H1 (cell line): ENCODE measurements around the gene FXN.

Experiments
- CEBPB ChIP-seq: IDR thresholded peaks from 2 replicates; pipeline ENCODE4 v1.6.1; 2012; ENCODE audit warnings: low read depth, low read length
- RFX5 ChIP-seq: IDR thresholded peaks from 2 replicates; pipeline ENCODE4 v1.6.1; 2011; ENCODE audit warnings: low read depth, low read length, improper control_type of control experiment, borderline replicate concordance
- SP1 ChIP-seq: IDR thresholded peaks from 2 replicates; pipeline ENCODE4 v1.6.1; 2011; ENCODE audit warnings: low read depth, low read length
- SP4 ChIP-seq: IDR thresholded peaks from 2 replicates; pipeline ENCODE4 v1.6.1; 2012; ENCODE audit warnings: low read length, inconsistent platforms
- TF ChIP-seq, protein P1 (sequence below): IDR thresholded peaks from 2 replicates; pipeline ENCODE4 v1.6.1; 2012; ENCODE audit warnings: inconsistent platforms

DNA sequence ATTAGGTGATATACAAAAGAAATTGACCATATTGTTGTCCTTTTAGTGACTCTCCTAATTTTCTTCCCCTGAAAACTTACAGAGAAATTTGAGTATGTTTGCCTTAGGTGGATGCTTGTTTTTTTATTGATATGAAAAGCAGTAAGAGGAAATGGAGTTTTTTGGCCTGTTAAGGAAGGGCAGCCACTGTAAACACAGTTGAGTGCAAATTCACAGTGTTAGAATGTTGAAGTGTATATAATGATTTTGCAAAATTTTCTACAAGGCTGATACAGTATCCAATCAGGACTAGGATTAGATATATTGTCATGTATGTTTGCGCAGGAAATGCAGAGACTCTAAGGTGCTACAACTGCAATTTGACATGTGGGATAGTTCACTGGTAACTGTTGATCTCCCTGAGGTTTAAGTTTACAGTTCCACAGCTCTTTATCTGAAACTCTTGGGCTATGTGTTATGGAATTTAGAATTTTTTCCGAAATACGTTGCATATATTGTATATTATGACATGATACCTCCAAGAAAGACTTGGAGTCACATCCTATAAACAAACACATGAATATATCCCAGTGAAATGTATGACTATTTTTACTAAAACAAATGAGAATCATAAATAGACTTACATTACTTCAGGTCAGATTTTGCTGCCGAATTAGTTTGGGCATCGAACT lies 62.5 kb downstream of the FXN start:
- TF ChIP-seq RFX5 (no peak), CEBPB (no peak), SP1 (no peak), SP4 (no peak)
- TF ChIP-seq, protein P1, sequence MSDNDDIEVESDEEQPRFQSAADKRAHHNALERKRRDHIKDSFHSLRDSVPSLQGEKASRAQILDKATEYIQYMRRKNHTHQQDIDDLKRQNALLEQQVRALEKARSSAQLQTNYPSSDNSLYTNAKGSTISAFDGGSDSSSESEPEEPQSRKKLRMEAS: no peak
